Calu3 (cell line): Measurements from ENCODE around the gene MGAT5. TPM values are rescaled to one million over a fixed set of nuclear protein-coding genes. Genes with fewer than 3 reads are reported as not detected.
"Not testable (repeated sequence)": the region's sequence is repeated elsewhere in the genome, so short reads cannot be mapped to it uniquely, and the experiment has no call there.

Experiments used
- BruUV-seq: library from RNA; stranded (reverse); fragments of 400-500 nt; replicated peaks from 2 replicates; lab custom pipeline; 2021; lab: Mats Ljungman, UMichigan
- CTCF ChIA-PET: fragments of 300-600 bp; sonication (Branson Sonifier 250); formaldehyde crosslinking; loops from one replicate; lab custom pipeline; 2022; ENCODE audit warnings: antibody characterized with exemption; lab: Charles Lee
- DNase-seq: peaks from one replicate; pipeline ENCODE4 v3.0.0; 2022
- H3K27ac Mint-ChIP-seq: one replicate; pipeline ENCODE4 v1.8.0; 2022; ENCODE audit warnings: mixed read lengths; ENCODE audit not compliant: unreplicated experiment
- H3K27me3 Mint-ChIP-seq: one replicate; pipeline ENCODE4 v1.8.0; 2022; ENCODE audit warnings: mixed read lengths; ENCODE audit not compliant: unreplicated experiment
- H3K36me3 Mint-ChIP-seq: one replicate; pipeline ENCODE4 v1.8.0; 2022; ENCODE audit warnings: mild to moderate bottlenecking, moderate library complexity, mixed read lengths; ENCODE audit not compliant: insufficient read depth, unreplicated experiment
- H3K4me1 Mint-ChIP-seq: one replicate; pipeline ENCODE4 v1.8.0; 2022; ENCODE audit warnings: mild to moderate bottlenecking, low read depth, mixed read lengths; ENCODE audit not compliant: unreplicated experiment
- H3K4me3 Mint-ChIP-seq: one replicate; pipeline ENCODE4 v1.8.0; 2022; ENCODE audit warnings: mild to moderate bottlenecking, low read depth, moderate library complexity, mixed read lengths; ENCODE audit not compliant: unreplicated experiment
- H3K9me3 Mint-ChIP-seq: one replicate; pipeline ENCODE4 v1.8.0; 2022; ENCODE audit warnings: low read depth, mixed read lengths; ENCODE audit not compliant: unreplicated experiment
- intact Hi-C: fragments of 100-400 bp; cut with micrococcal nuclease; formaldehyde crosslinking; loops from one replicate; pipeline ENCODE4 v1.10.0; 2022; ENCODE audit not compliant: unreplicated experiment
- total RNA-seq: library from RNA; stranded (reverse); gene quantifications from 2 replicates; pipeline ENCODE4 v1.2.3, GENCODE V29; 2022
- TF ChIP-seq, protein P1 (sequence below): fragments of 200-600 bp; IDR thresholded peaks from one replicate; pipeline ENCODE4 v1.8.0; 2022; ENCODE audit warnings: antibody characterized with exemption; ENCODE audit not compliant: unreplicated experiment

MGAT5 gene
- total RNA-seq, 1 experiment from 2014 or later, result 129 TPM

DNA sequence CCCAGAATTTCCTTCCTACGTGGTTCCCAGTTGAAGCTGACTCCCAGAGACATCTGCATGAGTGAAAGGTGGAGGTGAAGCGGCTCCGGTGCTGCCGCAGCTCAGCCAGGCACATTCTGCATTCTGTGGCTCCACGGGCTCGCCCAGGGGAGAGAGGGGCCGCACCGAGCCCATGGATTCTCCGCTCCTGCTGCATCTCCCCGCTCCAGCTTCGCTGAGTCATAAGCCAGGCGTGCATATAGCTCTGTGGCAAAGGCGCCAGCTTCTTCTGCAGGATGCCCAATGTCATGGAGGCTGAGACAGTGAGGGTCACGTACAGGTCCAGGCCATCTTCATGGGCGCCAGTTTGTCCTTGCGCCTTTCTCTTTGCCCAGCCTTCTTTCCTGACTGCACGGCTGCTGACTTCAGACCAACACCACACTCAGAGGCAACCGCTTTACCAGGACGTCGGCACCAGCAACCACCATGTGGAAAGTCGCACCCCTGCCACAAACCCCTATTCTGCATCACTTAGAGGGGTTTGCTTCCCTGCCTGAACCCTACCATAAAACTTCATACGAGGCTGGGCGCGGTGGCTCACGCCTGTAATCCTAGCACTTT, 215.7 kb downstream of the MGAT5 start:
- Mint-ChIP-seq H3K4me3 (no peak overlapping the region), H3K36me3 (no peaks in the 10 kb centered on the region), H3K4me1 (peaks cover 9% of the 10 kb centered on the region), H3K9me3 (no peaks in the 10 kb centered on the region), H3K27me3 (no peaks in the 10 kb centered on the region), H3K27ac (no peak overlapping the region)
- CTCF ChIA-PET, result no interaction called here
- no TSS peak for BruUV-seq
- intact Hi-C loops, result loop anchor here (5.0 kb wide), 1 partner anchor 308 kb away; no protein-coding TSS in a partner anchor
- no peak for DNase-seq
- TF ChIP-seq, protein P1, sequence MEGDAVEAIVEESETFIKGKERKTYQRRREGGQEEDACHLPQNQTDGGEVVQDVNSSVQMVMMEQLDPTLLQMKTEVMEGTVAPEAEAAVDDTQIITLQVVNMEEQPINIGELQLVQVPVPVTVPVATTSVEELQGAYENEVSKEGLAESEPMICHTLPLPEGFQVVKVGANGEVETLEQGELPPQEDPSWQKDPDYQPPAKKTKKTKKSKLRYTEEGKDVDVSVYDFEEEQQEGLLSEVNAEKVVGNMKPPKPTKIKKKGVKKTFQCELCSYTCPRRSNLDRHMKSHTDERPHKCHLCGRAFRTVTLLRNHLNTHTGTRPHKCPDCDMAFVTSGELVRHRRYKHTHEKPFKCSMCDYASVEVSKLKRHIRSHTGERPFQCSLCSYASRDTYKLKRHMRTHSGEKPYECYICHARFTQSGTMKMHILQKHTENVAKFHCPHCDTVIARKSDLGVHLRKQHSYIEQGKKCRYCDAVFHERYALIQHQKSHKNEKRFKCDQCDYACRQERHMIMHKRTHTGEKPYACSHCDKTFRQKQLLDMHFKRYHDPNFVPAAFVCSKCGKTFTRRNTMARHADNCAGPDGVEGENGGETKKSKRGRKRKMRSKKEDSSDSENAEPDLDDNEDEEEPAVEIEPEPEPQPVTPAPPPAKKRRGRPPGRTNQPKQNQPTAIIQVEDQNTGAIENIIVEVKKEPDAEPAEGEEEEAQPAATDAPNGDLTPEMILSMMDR, result no peak

DNA sequence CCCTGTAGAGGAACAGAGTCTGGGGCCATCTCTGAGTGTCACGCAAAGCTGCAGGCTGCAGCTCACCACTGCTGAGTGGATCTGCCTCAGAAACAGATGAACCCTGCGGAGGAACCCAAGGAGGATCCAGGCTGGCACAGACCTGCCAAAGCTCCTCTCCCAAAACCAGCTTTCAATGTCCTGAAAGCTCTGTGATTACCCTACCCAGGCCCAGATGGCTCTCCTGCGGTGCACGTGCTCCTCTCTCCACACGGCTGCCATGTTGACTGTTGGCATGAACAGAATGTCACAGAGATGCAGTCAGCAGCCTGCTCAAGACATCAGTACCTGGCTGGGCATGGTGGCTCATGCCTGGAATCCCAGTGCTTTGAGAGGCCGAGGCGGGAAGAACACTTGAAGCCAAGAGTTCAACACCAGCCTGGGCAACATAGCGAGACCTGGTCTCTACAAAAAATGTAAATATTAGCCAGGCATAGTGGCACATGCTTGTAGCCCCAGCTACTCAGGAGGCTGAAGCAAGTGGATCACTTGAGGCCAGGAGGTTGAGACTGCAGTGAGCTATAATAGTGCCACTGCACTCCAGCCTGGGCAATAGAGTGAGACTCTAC, 216.8 kb downstream of the MGAT5 start:
- H3K9me3 Mint-ChIP-seq, result no peaks in the 10 kb centered on the region
- no peak overlapping the region for H3K4me3 Mint-ChIP-seq
- intact Hi-C loops, result no loop called here
- TF ChIP-seq, protein P1, result no peak
- no peaks in the 10 kb centered on the region for H3K36me3 Mint-ChIP-seq
- H3K27ac Mint-ChIP-seq, result no peak overlapping the region
- BruUV-seq, result no TSS peak
- H3K4me1 Mint-ChIP-seq, result peaks cover 4% of the 10 kb centered on the region
- CTCF ChIA-PET, result interaction anchor here (0.6 kb wide), 1 partner anchor 75 kb away, joined by 3 read pairs; no protein-coding TSS in a partner anchor
- no peaks in the 10 kb centered on the region for H3K27me3 Mint-ChIP-seq
- DNase-seq, result no peak

DNA sequence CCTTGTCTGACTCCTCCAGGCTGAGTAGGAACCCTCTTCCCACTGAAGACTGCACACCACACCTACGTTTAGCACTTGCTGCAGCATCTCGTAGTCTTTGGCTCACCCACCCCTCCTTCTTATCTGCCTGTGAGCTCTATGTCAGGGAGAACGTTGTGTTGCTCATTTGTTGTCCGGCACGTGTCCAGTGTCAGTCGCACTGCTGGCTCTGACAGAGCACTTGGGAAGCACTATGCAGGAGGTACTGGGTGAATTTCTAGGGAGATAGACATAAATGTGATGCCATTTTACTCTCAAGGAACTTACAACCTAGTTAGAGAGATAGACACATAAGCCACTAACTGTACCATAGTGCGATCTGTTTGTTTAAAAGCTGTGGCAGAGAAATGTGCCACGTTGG, 223.1 kb downstream of the MGAT5 start:
- H3K4me3 Mint-ChIP-seq, DNase-seq, CTCF ChIA-PET, H3K36me3 Mint-ChIP-seq, H3K4me1 Mint-ChIP-seq, intact Hi-C loops, H3K9me3 Mint-ChIP-seq, H3K27me3 Mint-ChIP-seq, H3K27ac Mint-ChIP-seq, BruUV-seq: not testable (repeated sequence)

DNA sequence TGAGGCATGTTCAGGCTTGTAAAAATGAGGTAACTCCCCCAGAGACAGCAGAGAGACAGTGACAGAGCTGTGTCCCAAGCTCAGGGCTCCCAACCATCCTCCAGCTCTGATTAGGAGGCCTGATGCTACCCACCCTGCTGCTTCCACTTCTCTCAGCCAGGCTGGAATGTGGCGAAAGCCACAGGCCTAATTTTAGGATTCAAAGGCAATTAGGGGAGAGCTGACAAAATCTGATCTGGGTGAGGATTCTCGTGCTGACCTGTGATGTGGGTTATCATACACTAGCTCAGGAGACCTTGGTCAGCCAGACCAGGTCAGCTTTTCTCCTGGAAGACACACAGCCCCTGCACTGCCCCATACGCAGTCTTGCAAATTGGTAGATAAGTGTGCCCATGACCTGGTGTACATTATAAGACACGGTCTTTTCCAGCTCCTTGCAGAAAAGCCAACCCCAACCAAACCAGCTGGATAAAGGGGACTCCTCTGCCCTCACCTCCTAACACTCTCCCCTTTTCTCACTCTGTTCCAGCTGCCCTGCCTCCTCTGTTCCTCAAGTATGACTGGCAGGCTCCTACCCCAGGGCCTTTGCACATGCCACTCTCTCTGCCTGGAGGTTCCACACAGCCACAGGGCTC, 225.9 kb downstream of the MGAT5 start:
- intact Hi-C loops, result no loop called here
- Mint-ChIP-seq H3K27me3 (no peaks in the 10 kb centered on the region), H3K9me3 (no peaks in the 10 kb centered on the region), H3K36me3 (no peaks in the 10 kb centered on the region), H3K4me1 (no peaks in the 10 kb centered on the region), H3K27ac (no peak overlapping the region), H3K4me3 (no peak overlapping the region)
- no peak for DNase-seq
- BruUV-seq, result no TSS peak
- CTCF ChIA-PET, result no interaction called here
- TF ChIP-seq, protein P1, result no peak
